Astrocyte (in vitro differentiated cells and primary cell): Measurements from ENCODE around the gene ATP4B.
"Not testable (repeated sequence)": the region's sequence is repeated elsewhere in the genome, so short reads cannot be mapped to it uniquely, and the experiment has no call there.

Experiments used
- CTCF ChIP-seq: IDR thresholded peaks from 2 replicates; pipeline ENCODE4 v1.5.1; 2011; ENCODE audit warnings: low read depth, mild to moderate bottlenecking, inconsistent platforms, low read length, moderate library complexity; ENCODE audit not compliant: insufficient read depth
- EZH2 ChIP-seq: IDR thresholded peaks from 2 replicates; pipeline ENCODE4 v1.6.1; 2012; ENCODE audit warnings: mild to moderate bottlenecking, low read length, inconsistent platforms; ENCODE audit not compliant: insufficient read depth

- not testable (repeated sequence) for TF ChIP-seq CTCF, EZH2
Measured at GRCh38 chr13:113621986-113622550, 35.9 kb downstream of the ATP4B start.
